ENCODE results near the gene BFSP1.

GRCh38 chr20:17573463-17573862 lies 42.3 kb upstream of the BFSP1 start:
- TF ChIP-seq CTCF (IDR thresholded peaks at IDR 0.05) (no peak), POLR2AphosphoS5 (IDR thresholded peaks at IDR 0.05) (no peak), EP300 (IDR thresholded peaks at IDR 0.05; ENCODE audit: low read depth) (no peak), POLR2A (IDR thresholded peaks at IDR 0.05) (no peak)
